Liver (tissue), 9 donors: Measurements from ENCODE around the gene PARVB. TPM values are rescaled to one million over a fixed set of nuclear protein-coding genes. Genes with fewer than 3 reads are reported as not detected.

Experiments
- DNase-seq: peaks from one replicate; pipeline ENCODE4 v3.0.0-alpha.2; 2017; ENCODE audit warnings: low spot score
- H3K27ac ChIP-seq, 2 donors: one replicate each; pipeline ENCODE4 v1.7.0; 2013; ENCODE audit warnings: inconsistent platforms in 2 of 2, low read length in 2 of 2, control low read depth in 1 of 2, low read depth in 1 of 2, mild to moderate bottlenecking in 1 of 2
- H3K27me3 ChIP-seq, 4 donors: one replicate each; pipeline versions ENCODE4 v1.6.1 to v1.7.0; 2013; ENCODE audit warnings: low read length in 3 of 4, inconsistent platforms in 1 of 4, mild to moderate bottlenecking in 1 of 4, moderate library complexity in 1 of 4; ENCODE audit not compliant: control insufficient read depth in 4 of 4, insufficient read depth in 4 of 4
- H3K36me3 ChIP-seq, 4 donors: one replicate each; pipeline versions ENCODE4 v1.6.1 to v1.7.0; 2013; ENCODE audit warnings: low read length in 3 of 4, mild to moderate bottlenecking in 3 of 4, low read depth in 1 of 4, moderate library complexity in 1 of 4; ENCODE audit not compliant: control insufficient read depth in 4 of 4, insufficient read depth in 3 of 4
- H3K4me1 ChIP-seq, 4 donors: one replicate each; pipeline versions ENCODE4 v1.6.1 to v1.7.0; 2013; ENCODE audit warnings: low read length in 3 of 4, mild to moderate bottlenecking in 3 of 4, moderate library complexity in 1 of 4; ENCODE audit not compliant: control insufficient read depth in 4 of 4, insufficient read depth in 4 of 4
- H3K4me3 ChIP-seq, 3 donors: one replicate each; pipeline versions ENCODE4 v1.6.1 to v1.7.0; 2013; ENCODE audit warnings: low read length in 3 of 3, control low read depth in 1 of 3, low read depth in 1 of 3, mild to moderate bottlenecking in 1 of 3
- H3K9ac ChIP-seq, 2 donors: one replicate each; pipeline ENCODE4 v1.7.0; 2013; ENCODE audit warnings: low read length in 2 of 2, mild to moderate bottlenecking in 2 of 2, moderate library complexity in 2 of 2, control low read depth in 1 of 2, low read depth in 1 of 2
- H3K9me3 ChIP-seq, 4 donors: one replicate each; pipeline versions ENCODE4 v1.6.1 to v1.7.0; 2013; ENCODE audit warnings: low read length in 3 of 4; ENCODE audit not compliant: control insufficient read depth in 4 of 4
- ATF3 ChIP-seq: IDR thresholded peaks from 2 replicates; pipeline ENCODE4 v1.6.1; 2016; ENCODE audit warnings: antibody characterized with exemption
- EGR1 ChIP-seq, 2 donors: IDR thresholded peaks; 2 replicates each; pipeline ENCODE4 v1.6.1; 2016 to 2018; ENCODE audit warnings: antibody characterized with exemption in 2 of 2, low read depth in 2 of 2
- FOXA1 ChIP-seq: IDR thresholded peaks from 2 replicates; pipeline ENCODE4 v1.6.1; 2016; ENCODE audit warnings: antibody characterized with exemption
- GABPA ChIP-seq, 2 donors: IDR thresholded peaks in 1 of 2; conservative IDR thresholded peaks in 1 of 2; 2 replicates each; pipeline ENCODE4 v1.6.1; 2016; ENCODE audit warnings: antibody characterized with exemption in 2 of 2, mild to moderate bottlenecking in 1 of 2, moderate library complexity in 1 of 2
- HNF4A ChIP-seq, 2 donors: conservative IDR thresholded peaks; 2 replicates each; pipeline ENCODE4 v1.6.1; 2016; ENCODE audit warnings: antibody characterized with exemption in 2 of 2, mild to moderate bottlenecking in 2 of 2
- JUND ChIP-seq, 2 donors: IDR thresholded peaks; 2 replicates each; pipeline ENCODE4 v1.6.1; 2016; ENCODE audit warnings: antibody characterized with exemption in 2 of 2
- RAD21 ChIP-seq, 2 donors: IDR thresholded peaks; 2 replicates each; pipeline ENCODE4 v1.6.1; 2016; ENCODE audit warnings: antibody characterized with exemption in 2 of 2, mild to moderate bottlenecking in 2 of 2
- REST ChIP-seq: IDR thresholded peaks from 2 replicates; pipeline ENCODE4 v1.6.1; 2016; ENCODE audit warnings: antibody characterized with exemption, mild to moderate bottlenecking
- RXRA ChIP-seq, 2 donors: IDR thresholded peaks; 2 replicates each; pipeline ENCODE4 v1.6.1; 2017 to 2018; ENCODE audit warnings: antibody characterized with exemption in 2 of 2, mild to moderate bottlenecking in 1 of 2
- SP1 ChIP-seq: IDR thresholded peaks from 2 replicates; pipeline ENCODE4 v1.6.1; 2018; ENCODE audit warnings: antibody characterized with exemption, mild to moderate bottlenecking
- YY1 ChIP-seq: IDR thresholded peaks from 2 replicates; pipeline ENCODE4 v1.6.1; 2016; ENCODE audit warnings: antibody characterized with exemption, mild to moderate bottlenecking
- WGBS: extraction: QIAGEN DNeasy Blood & Tissue Kit; methylation state at CpG from one replicate; pipeline ENCODE4 v1.1.7; 2013; 5-methylcytosine and 5-hydroxymethylcytosine counted together
- polyA plus RNA-seq, 2 donors: library from polyadenylated mRNA; stranded (reverse) in 1 of 2; unstranded in 1 of 2; fragments of 200-250 nt in 1 of 2; fragments of >200 nt in 1 of 2; fragmentation: Nextera tagmentation in 1 of 2; extraction: Ambion mirVana in 1 of 2; gene quantifications; one replicate each; pipeline versions ENCODE4 v1.2.1 to v1.2.3, GENCODE V29; 2013 to 2015
- total RNA-seq, 2 donors: library from RNA; depleted of rRNA; stranded (reverse); fragments of >200 nt; gene quantifications; one replicate each; pipeline ENCODE4 v1.2.3, GENCODE V29; 2014
- TF ChIP-seq, protein P1 (sequence below): fragments of 150-350 bp; IDR thresholded peaks from 2 replicates; pipeline ENCODE4 v1.5.1; 2017; ENCODE audit warnings: improper control_type of control experiment, low read depth, low read length; ENCODE audit not compliant: missing input control
- donor health status: healthy.
- donor health status: healthy.
- donor health status: healthy.
- donor health status: healthy.
- donor health status: healthy.

PARVB gene
- total and polyA plus RNA-seq, 4 donors = 3.2 to 55.5 (median 17.7) TPM

DNA sequence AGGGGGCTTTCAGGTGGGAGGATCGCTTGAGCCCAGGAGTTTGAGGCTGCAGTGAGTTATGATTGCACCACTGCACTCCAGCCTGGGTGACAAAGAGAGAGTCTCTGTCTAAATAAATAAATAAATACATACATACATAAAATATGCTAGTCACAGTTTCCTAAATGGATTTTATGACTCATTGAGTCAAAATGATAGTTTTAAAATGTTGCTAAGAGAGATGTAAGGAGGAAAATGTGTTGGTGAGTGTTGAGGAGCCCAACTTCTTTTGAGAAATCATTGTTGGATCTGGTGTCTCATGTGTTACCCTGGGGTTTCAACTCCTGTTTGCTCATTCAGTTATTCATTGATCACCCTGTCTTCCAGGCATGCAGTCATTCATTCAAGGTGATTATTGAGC is 21.0 kb downstream of the PARVB start:
- H3K27me3 ChIP-seq = no peaks in the 10 kb centered on the region
- WGBS = 96% methylated on average over 1 of the region's 1 CpG

GRCh38 chr22:44046485-44047141 is 22.5 kb downstream of the PARVB start:
- WGBS = 77% methylated on average over 14 of the region's 14 CpGs
- no peaks in the 10 kb centered on the region for H3K36me3 ChIP-seq
- H3K9ac ChIP-seq = no peak overlapping the region
- no peaks in the 10 kb centered on the region for H3K27me3 ChIP-seq
- no peaks in the 10 kb centered on the region for H3K9me3 ChIP-seq
- no peak for TF ChIP-seq YY1
- no peak for TF ChIP-seq RXRA (IDR thresholded peaks at IDR 0.05)
- TF ChIP-seq REST = no peak
- no peak for TF ChIP-seq HNF4A (conservative IDR thresholded peaks at IDR 0.05)
- TF ChIP-seq SP1 = no peak
- no peak for TF ChIP-seq ATF3
- no peak for TF ChIP-seq EGR1 (IDR thresholded peaks at IDR 0.05; ENCODE audit: low read depth in 2 of 2)
- TF ChIP-seq JUND (IDR thresholded peaks at IDR 0.05) = no peak
- TF ChIP-seq GABPA (IDR thresholded peaks at IDR 0.05 in 1 of 2, conservative IDR thresholded peaks at IDR 0.05 in 1 of 2) = no peak
- TF ChIP-seq, protein P1, sequence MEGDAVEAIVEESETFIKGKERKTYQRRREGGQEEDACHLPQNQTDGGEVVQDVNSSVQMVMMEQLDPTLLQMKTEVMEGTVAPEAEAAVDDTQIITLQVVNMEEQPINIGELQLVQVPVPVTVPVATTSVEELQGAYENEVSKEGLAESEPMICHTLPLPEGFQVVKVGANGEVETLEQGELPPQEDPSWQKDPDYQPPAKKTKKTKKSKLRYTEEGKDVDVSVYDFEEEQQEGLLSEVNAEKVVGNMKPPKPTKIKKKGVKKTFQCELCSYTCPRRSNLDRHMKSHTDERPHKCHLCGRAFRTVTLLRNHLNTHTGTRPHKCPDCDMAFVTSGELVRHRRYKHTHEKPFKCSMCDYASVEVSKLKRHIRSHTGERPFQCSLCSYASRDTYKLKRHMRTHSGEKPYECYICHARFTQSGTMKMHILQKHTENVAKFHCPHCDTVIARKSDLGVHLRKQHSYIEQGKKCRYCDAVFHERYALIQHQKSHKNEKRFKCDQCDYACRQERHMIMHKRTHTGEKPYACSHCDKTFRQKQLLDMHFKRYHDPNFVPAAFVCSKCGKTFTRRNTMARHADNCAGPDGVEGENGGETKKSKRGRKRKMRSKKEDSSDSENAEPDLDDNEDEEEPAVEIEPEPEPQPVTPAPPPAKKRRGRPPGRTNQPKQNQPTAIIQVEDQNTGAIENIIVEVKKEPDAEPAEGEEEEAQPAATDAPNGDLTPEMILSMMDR = no peak
- no peak for TF ChIP-seq FOXA1
- no peak overlapping the region for H3K27ac ChIP-seq
- H3K4me3 ChIP-seq = no peak overlapping the region
- no peaks in the 10 kb centered on the region for H3K4me1 ChIP-seq
- peak; percentile 70 for DNase-seq

More for the DNA sequence above, 21.0 kb downstream of the PARVB start:
- no peak overlapping the region for H3K9ac ChIP-seq
- no peaks in the 10 kb centered on the region for H3K9me3 ChIP-seq
- TF ChIP-seq JUND (IDR thresholded peaks at IDR 0.05) = no peak
- TF ChIP-seq RAD21 (IDR thresholded peaks at IDR 0.05) = no peak
- no peak for TF ChIP-seq REST
- no peak overlapping the region for H3K27ac ChIP-seq
- H3K4me3 ChIP-seq = no peak overlapping the region
- H3K36me3 ChIP-seq = no peaks in the 10 kb centered on the region
- H3K4me1 ChIP-seq = no peaks in the 10 kb centered on the region
- no peak for DNase-seq
